PC-9 (cell line): ENCODE results near the gene HSD11B1.

ENCODE experiments used
- CTCF ChIP-seq: fragments of 200-600 bp; sonication (generic); conservative IDR thresholded peaks from 2 replicates; pipeline ENCODE4 v1.6.1; 2017; ENCODE audit warnings: mixed run types, antibody characterized with exemption, mild to moderate bottlenecking, moderate library complexity
- EZH2 ChIP-seq: fragments of 200-600 bp; sonication (generic); IDR thresholded peaks from 2 replicates; pipeline ENCODE4 v1.8.0; 2017; ENCODE audit warnings: antibody characterized with exemption, low read depth

GRCh38 chr1:209783386-209783785 is 78.7 kb downstream of the HSD11B1 start:
- TF ChIP-seq CTCF, result no peak
- TF ChIP-seq EZH2, result no peak
